Stimulated activated CD4-positive, alpha-beta T cell treated with anti-CD3 and anti-CD28 coated beads, Interleukin-1b, Interleukin-23, amount 100 ng/mL, for 4 hours (primary cell): ENCODE results near the gene ART4.
A peak's percentile ranks its signal among the peaks of the same experiment; 100 is the strongest.

ENCODE experiments used
- DNase-seq, 2 donors: peaks; one replicate each; pipeline ENCODE4 v3.0.0-alpha.2; 2020; ENCODE audit warnings: low read depth in 2 of 2

Gene ART4

DNA sequence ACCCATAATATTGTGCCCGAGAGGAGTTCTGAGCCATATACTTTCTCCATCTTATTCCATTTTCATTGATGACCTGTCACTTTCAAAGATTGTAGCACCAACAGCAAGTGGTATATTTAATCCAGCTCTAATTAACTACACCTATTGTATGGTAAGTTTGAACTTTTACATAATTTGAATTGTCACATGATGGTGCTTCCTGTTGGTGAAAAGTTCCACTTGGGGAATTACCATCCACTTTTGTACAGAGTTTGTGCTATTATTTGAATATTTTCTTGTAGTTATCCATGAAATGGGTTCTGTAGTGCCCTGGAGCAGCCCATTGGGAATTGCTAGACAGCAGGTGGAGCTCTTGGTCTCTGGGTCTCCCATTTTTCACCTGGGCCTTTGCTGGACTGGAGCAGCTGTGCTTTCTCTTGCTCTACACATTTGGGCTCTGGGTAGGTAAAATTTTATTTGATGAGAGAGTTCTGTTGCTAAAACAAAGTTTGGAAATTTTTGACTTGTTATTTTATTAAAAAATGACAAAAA lies 32.3 kb downstream of the ART4 start:
- no peak for DNase-seq

DNA sequence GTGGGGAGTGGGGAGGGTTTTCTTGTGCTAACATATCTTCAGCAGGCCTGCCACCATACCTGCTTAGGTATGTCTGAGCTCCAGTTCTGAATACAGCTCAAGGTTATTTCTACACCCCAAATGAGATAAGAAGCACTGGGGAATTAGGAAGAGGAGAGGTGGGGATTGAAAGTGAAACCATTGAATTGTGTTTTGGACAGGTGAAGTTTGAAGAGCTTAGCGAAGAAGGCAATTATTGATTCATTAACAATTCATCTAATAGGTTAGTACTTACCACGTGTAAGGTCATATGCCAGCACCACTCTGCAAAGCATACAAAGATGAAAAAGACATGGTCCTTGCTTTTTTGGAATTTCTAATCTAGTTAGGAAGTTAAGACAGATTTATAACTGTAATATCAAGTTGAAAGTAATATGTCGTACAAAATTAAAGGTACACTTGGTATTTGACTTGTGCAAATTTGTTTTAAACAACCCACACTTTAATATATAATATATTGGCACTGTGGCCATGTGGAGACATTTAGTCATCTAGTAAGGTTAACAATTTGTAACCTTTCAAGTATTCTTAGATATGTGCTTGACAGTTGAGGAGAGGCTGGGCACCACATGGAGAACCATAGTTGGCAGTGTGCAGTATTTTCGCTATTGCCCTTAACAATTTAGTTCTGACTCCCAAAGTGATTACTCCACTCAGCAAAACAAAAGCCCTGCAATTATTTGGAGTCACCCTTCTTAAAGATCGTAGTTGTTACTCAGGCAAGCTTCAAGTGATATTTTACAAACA lies 33.0 kb downstream of the ART4 start:
- DNase-seq = no peak

DNA sequence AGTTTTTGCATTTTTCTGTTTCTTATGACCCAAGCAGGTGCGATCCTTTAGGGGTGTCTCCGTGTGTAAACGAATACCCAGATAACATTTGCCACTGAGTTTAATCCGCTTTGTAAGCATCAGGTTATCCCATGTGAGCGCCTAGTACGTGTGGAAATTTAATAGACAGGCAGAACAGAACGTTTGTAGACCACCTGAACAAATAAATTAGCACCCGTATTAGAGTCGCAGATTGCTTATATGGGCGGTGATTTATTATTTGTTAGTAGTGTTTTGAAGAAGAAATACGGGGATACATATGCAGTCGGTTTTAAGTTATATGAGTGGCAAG lies 39.5 kb downstream of the ART4 start:
- no peak for DNase-seq

DNA sequence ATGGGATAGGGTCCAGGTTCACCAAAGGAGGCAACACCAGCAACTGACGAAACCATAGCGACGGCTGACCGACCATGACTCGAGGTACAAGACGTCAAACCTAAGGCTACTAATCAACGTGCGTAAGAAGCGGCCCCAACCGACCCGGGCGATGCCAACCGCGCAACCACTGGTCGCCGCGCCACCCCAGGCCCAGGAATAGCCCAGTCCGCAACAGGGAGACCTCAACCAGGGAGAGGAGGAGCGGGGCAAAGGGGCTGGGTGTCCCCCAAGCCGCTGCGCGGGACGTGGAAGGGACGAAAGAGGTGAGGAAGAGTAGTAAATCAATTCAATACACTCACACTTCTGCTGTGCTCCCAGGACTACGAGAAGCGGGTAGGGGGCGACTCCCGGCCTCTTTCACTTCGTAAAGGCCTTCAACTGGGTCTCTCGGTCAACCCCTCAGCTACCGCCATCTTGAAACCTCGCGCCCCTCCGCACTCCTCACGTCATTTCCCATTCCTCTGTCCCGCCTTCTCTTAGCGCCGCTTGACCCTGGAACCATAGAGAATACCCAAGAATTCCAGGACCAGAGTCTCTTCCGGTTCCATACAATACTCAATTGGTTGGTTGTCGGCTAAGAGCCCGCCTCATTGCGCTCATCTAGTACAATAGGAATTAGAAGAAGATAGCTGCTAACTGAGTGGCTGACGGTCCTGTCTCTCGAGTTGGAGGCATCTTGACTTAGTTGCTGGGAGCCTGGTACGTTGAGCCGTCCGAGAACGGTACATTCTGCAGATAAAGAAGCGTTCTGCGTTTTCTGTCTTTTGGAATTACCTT lies 40.1 kb downstream of the ART4 start, which contains the start of the genes C12orf60 and WBP11:
C12orf60 (plus strand) TSS at position 660 of the 819 bp plus-strand sequence. CDS start 19,266 bp downstream, outside the sequence.
WBP11 (minus strand) TSS at position 468 of the 819 bp plus-strand sequence. CDS start 2,095 bp downstream, outside the sequence.
- peak; percentile 68 to 75 for DNase-seq

DNA sequence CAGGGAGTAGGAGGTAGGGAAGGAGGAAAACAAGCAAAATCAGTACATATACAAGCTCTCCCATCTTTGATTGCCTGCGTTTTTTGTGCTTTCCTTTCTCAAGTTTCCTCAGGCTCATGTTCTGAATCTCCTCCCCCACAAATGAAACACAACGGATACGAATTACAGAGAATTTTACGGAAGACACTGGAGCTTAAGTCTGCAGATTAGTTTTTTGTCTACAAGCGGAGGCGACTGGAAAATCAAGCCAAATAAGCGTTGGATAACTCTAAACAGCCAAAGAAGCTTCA lies 40.7 kb downstream of the ART4 start:
- no peak for DNase-seq

DNA sequence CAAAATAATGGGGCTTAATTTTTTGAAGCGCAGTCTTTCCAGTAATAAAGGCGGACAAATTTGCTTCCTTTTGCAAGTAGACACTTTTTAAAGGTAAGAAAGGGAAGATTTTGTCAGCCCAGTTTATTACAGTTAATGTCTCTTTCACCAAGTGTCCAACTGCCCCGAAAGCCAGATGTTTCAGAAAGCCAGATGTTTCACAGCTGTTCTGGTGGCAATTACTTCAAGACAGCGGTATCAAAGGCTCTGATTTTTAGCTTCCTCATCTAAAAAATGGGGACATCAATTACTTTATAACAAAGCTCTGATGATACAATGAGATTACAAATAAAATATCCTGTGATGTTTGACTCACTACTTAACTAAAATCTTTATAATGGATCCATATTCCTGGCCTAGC lies 41.1 kb downstream of the ART4 start:
- no peak for DNase-seq

DNA sequence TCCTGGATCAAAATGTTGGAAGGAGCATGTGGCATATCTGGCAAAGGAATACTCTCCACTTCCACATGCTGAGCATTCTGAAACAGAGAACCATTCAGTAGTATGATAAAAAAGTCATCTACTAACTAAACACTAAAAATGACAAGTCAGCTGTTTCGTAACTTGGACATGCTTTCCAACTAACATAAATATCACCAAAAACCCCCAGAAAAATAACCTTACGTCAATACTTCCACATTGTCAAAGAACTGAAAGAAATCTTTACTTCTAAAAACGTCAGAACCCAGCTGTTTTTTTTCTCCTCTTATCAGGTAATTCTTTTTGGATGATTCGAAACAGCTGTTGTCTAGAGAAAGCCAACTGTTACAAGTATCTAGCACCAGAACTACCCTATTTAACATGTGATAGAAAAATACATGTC lies 48.3 kb downstream of the ART4 start:
- no peak for DNase-seq

DNA sequence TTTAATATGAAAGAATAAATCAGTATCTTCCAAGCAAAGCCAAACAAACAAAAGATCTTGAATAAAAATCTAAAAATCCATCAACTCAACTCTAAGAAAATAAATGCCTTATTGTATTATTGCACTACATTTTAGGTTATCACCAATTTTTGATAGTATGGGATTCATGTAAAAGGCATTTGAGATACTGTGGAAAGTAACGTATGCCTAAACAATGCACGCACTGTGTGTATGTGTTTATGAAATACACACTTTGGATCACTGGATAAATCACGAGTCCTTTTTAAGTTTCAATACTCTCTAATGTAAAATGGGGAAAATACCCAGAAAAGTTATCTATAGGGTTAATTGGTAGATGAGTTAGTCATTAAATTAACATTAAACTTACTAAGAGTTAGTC lies 57.8 kb downstream of the ART4 start:
- no peak for DNase-seq

DNA sequence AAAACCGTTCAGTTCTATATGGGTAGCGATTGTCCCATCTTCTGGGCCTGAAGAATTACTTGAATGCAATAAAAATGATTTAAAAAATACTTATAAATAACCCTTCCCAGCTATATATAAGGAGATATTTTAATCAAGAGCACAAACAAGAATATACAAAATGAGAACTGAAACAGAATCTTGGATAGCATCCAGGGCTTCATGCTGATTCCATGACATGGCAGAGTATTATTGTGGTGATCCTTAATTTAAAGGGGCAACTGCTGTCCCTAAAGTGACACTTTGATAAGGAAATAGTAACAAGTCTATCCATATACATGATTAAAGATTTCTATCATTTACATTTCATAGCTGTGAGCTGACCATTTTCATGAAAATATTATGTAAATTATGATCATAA lies 58.9 kb downstream of the ART4 start:
- no peak for DNase-seq

DNA sequence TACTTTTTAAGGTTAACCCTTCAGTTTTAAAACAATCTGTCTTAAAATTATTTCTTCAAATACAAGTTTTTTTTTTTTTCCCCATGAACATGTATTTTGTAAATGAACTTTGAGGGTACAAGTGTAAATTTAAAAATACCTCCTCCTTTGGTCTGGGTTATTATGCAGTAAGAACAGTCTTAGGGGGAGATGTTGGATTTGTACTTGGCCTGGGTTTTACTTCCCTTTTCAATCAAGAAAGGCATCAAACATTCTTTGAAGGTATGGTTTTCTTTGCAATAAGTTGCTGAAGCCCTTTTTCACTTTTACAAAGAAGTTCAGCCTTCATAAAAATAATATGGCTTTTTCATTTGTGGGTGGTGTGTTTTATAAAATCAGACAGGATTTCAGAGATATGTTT lies 60.6 kb downstream of the ART4 start:
- DNase-seq = no peak

DNA sequence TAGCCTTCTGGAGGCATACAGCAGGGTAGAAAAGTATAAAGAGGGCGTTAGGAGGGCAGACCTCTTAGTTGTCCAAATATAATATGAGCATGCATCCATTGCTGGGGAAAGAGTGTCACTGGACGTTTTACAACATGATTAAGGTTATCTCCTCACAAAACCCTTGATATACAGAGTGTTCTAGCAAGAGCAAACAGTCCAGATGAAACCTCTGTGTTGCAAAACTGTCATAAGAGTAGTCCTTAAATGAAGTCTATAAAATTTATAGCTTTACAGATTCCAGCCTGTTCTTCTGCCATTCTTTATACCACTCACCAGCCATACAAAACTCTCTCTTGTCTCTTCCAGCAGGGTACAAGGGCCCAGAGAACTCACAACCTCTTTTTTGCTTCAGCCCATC lies 61.8 kb downstream of the ART4 start:
- no peak for DNase-seq

DNA sequence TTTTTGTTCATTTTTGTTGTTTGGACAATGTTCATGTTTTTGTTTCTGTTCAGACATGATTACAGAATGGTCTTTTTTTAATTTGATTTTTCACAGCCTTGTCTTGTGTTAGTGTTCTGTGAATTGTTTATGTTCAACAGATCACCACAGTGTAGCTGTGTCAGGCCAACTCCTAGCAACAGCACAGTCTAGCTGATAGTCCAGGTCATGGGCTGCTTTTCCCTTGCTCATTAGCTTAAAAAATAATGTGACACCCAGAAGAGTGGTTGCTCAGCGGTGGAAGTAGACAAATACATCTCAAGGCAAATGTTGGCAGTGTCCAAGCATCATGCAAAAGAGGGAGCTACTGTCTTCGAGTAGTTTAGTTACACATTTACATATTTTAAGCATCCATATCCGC lies 62.5 kb downstream of the ART4 start:
- no peak for DNase-seq

DNA sequence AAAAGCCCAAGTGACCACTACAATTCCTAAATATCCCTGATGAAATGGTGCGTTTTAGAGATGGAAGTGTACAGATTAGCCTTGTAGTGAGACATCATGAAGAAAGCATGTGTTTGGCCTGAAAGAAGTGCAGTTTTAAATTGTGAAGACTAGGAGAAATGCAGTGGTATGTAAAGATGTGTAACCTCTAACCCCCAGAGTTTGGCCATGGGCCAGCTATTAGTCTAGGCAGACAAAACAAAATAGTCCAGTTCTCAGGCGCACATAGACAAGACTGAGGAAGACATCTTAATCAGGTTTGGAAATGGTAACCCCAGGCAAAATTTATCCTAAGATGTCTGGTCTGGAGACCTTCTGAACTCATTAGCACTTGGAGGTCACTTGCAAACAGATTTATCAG lies 63.5 kb downstream of the ART4 start:
- DNase-seq = no peak

DNA sequence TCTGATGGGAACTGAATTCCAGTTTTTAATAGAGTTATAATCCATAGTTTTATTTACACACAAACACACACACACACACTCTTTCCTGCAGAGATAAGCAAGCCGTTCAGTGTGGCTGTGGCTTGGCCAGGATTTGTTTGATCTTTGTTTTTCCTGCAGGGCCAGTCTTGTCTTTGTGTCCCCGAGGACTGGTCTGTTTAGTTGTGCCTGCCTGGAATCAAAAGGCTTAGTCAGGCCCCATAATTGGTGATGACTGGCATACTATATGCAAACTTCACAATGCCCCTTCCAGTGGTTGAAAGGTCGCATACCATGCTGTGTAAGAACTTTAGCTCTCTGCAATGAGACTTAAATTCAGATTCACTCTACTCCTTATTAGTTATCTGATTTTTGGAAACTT lies 66.1 kb downstream of the ART4 start:
- DNase-seq = no peak

DNA sequence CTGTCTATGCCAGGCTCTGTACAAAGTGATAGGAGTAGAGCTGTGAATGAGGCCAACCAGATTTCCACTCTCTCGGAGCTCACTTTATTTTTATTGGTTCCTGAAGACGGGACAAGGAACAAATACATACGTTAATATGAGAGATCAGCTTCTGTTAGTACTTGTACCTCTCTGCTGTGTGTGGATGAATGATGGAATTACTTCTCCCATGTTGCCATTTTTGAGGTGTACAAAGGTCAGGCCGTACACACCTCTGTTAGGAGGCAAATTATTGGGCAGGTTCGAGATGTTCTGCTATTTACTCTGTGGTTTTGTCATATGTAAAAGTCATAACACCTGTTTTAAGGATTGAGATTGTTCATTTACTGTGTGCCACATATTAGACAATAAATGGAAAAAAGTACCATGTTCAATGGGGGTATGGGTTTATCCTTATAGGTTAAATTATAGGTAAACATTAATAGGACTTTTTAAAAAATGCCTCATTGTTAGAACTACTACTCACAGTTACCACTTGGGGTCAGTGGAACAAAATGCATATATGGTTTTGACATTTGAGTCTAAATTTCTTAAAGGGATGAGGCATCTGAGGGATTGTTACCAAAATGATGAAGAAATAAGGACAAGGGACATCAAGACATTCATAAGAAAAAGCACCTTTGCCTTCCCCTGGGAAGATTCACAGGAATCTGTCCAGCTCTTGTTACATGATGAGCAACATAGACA lies 66.9 kb downstream of the ART4 start:
- DNase-seq = no peak

DNA sequence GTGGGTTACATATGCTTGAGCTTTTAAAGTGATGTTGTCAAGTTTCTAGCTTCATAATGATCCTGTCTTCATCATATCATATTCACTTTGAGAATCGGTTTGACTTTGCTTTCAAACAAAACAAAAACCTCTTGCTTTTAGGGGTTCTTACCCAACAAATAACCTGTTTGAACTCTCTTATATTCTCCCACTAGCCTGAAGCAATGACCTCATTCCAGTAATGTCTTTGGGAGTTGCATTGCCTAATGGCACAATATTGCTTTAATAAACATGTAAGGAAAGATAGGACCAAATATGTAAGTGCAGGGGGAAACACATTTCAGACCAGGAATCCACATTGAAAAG lies 67.7 kb downstream of the ART4 start:
- no peak for DNase-seq
